Esophagus squamous epithelium (tissue), 4 donors: ENCODE measurements around the gene CACHD1.

Source experiments
- CTCF ChIP-seq, 6 experiments: fragments of 450-650 bp in 4 of 6; fragments of 200-600 bp in 2 of 6; sonication (generic) in 2 of 6; IDR thresholded peaks; one replicate each; pipeline ENCODE4 v1.5.1; 2016 to 2019; ENCODE audit warnings: antibody characterized with exemption in 6 of 6, mild to moderate bottlenecking in 4 of 6, moderate library complexity in 4 of 6
- POLR2A ChIP-seq, 4 donors: fragments of 450-650 bp; IDR thresholded peaks; one replicate each; pipeline ENCODE4 v1.6.1; 2017; ENCODE audit warnings: antibody characterized with exemption in 4 of 4, mild to moderate bottlenecking in 4 of 4, moderate library complexity in 3 of 4

DNA sequence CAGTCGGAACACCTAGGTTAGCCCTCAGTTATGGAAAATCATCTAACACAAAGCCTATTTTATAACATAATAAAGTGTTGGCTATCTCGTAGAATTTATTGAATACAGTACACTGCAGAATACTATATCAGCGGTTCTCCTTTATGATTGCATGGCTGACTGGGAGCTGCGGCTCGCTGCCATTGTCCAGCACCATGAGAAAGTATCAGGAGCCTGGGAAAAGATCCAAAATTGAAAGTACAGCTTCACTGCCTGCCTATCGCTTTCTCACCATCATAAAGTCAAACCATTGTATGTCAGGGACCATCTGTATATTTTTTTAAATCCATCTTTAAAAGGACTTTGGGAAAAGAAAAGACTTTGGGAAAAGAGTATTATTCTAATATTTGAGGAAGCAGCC, 163.0 kb downstream of the CACHD1 start:
- TF ChIP-seq CTCF (IDR thresholded peaks at IDR 0.05) (no peak), POLR2A (IDR thresholded peaks at IDR 0.05) (no peak)
